ENCODE results near the gene SAFB2.

DNA sequence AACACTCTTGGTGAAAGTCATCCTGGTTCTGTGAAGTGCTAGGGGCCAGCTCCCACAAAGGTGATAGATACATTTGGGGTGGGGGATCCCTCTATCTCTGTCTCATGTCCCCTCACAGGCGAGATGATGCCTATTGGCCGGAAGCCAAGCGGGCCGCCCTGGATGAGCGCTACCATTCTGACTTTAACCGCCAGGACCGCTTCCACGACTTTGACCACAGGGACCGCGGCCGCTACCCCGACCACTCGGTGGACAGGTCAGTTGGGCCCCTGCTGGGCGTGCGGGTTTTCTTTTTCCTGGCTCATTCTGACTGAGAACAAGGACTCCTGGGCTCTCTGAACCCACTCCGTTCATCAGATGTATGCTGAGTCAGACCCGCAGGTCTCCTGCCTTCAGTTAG, 41.3 kb upstream of the SAFB2 start:
- TF ChIP-seq, protein P1, sequence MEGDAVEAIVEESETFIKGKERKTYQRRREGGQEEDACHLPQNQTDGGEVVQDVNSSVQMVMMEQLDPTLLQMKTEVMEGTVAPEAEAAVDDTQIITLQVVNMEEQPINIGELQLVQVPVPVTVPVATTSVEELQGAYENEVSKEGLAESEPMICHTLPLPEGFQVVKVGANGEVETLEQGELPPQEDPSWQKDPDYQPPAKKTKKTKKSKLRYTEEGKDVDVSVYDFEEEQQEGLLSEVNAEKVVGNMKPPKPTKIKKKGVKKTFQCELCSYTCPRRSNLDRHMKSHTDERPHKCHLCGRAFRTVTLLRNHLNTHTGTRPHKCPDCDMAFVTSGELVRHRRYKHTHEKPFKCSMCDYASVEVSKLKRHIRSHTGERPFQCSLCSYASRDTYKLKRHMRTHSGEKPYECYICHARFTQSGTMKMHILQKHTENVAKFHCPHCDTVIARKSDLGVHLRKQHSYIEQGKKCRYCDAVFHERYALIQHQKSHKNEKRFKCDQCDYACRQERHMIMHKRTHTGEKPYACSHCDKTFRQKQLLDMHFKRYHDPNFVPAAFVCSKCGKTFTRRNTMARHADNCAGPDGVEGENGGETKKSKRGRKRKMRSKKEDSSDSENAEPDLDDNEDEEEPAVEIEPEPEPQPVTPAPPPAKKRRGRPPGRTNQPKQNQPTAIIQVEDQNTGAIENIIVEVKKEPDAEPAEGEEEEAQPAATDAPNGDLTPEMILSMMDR (IDR thresholded peaks at IDR 0.05), result no peak
- TF ChIP-seq POLR2A (IDR thresholded peaks at IDR 0.05), result no peak

Data from uterus (tissue), 2 donors.